ENCODE data around the gene FLNB.

FLNB gene

GRCh38 chr3:58218904-58219303 is 210.7 kb downstream of the FLNB start:
- Histone ChIP-seq H3K9me3 (no peaks in the 10 kb centered on the region), H3K4me1 (no peaks in the 10 kb centered on the region), H3K36me3 (no peaks in the 10 kb centered on the region), H3K27me3 (no peaks in the 10 kb centered on the region), H3K4me3 (ENCODE audit: low read depth, low read length) (no peak overlapping the region)
- no peak for DNase-seq
- no peak for TF ChIP-seq CTCF (IDR thresholded peaks at IDR 0.05; ENCODE audit: low read depth, low read length)
